ENCODE results near the gene PACSIN2.

GRCh38 chr22:42951093-42951710 lies 63.7 kb downstream of the PACSIN2 start:
- TF ChIP-seq CTCF (IDR thresholded peaks at IDR 0.05) (no peak), POLR2A (IDR thresholded peaks at IDR 0.05) (no peak)

All from thyroid gland (tissue), 4 donors.